Measurements from ENCODE around the gene CRB1. TPM values are rescaled to one million over a fixed set of nuclear protein-coding genes. Genes with fewer than 3 reads are reported as not detected.

CRB1 gene
- total RNA-seq, 1 experiment from 2014 or later, result 0.07 TPM

Other genes starting within 250 kb of the CRB1 start
- gene F13B, start 201.0 kb upstream of the CRB1 start, total RNA-seq (2014; rRNA removed; shearing (Covaris generic)), result not detected in 2 replicates
- gene ASPM, start 121.6 kb upstream of the CRB1 start, total RNA-seq (2014; rRNA removed; shearing (Covaris generic)), result 39.8 and 62.1 TPM in 2 replicates
- 9.8 and 10.5 TPM in 2 replicates for gene ZBTB41, start 67.0 kb upstream of the CRB1 start, total RNA-seq (2014; rRNA removed; shearing (Covaris generic))

Measured in M059J (cell line).